DND-41 (cell line): ENCODE results near the gene ZC3H4.

Source experiments
- CTCF ChIP-seq: IDR thresholded peaks from 2 replicates; pipeline ENCODE4 v1.5.1; 2012; ENCODE audit warnings: borderline replicate concordance, low read length, moderate library complexity, mild to moderate bottlenecking; ENCODE audit not compliant: poor library complexity, severe bottlenecking; ENCODE audit errors: extremely low read depth
- EZH2 ChIP-seq: IDR thresholded peaks from 3 replicates; pipeline ENCODE4 v1.6.1; 2012; ENCODE audit warnings: borderline replicate concordance, low read depth, mild to moderate bottlenecking, moderate library complexity, low read length, inconsistent platforms; ENCODE audit not compliant: severe bottlenecking

GRCh38 chr19:47098608-47099007 lies 15.0 kb downstream of the ZC3H4 start:
- TF ChIP-seq CTCF (no peak), EZH2 (no peak)
